Stomach smooth muscle (tissue), 2 donors: ENCODE results near the gene PAQR5.

Experiments used
- H3K27ac ChIP-seq: one replicate; pipeline ENCODE4 v1.7.0; 2013; ENCODE audit warnings: mild to moderate bottlenecking, low read length, inconsistent platforms
- H3K27me3 ChIP-seq, 2 donors: one replicate each; pipeline ENCODE4 v1.7.0; 2013; ENCODE audit warnings: low read length in 2 of 2; ENCODE audit not compliant: insufficient read depth in 2 of 2, control insufficient read depth in 1 of 2
- H3K36me3 ChIP-seq, 2 donors: one replicate each; pipeline ENCODE4 v1.7.0; 2013; ENCODE audit warnings: low read length in 2 of 2; ENCODE audit not compliant: control insufficient read depth in 2 of 2, insufficient read depth in 2 of 2
- H3K4me1 ChIP-seq: one replicate; pipeline ENCODE4 v1.7.0; 2013; ENCODE audit warnings: low read length; ENCODE audit not compliant: control insufficient read depth, insufficient read depth
- H3K4me3 ChIP-seq, 2 donors: one replicate each; pipeline ENCODE4 v1.7.0; 2013; ENCODE audit warnings: low read length in 2 of 2
- H3K9ac ChIP-seq, 2 donors: one replicate each; pipeline ENCODE4 v1.7.0; 2013; ENCODE audit warnings: low read length in 2 of 2, mild to moderate bottlenecking in 1 of 2
- H3K9me3 ChIP-seq, 2 donors: one replicate each; pipeline ENCODE4 v1.7.0; 2013; ENCODE audit warnings: low read length in 2 of 2; ENCODE audit not compliant: control insufficient read depth in 2 of 2
- donor health status: healthy.
- donor health status: Pancreatic carcinoma.

Gene PAQR5

GRCh38 chr15:69316291-69316690 is 17.6 kb downstream of the PAQR5 start:
- H3K9me3 ChIP-seq = no peaks in the 10 kb centered on the region
- no peak overlapping the region for H3K9ac ChIP-seq
- no peak overlapping the region for H3K27ac ChIP-seq

GRCh38 chr15:69317392-69317841 is 18.7 kb downstream of the PAQR5 start:
- H3K27ac ChIP-seq = no peak overlapping the region
- no peaks in the 10 kb centered on the region for H3K9me3 ChIP-seq
- H3K36me3 ChIP-seq = no peaks in the 10 kb centered on the region
- H3K4me3 ChIP-seq = no peak overlapping the region
- H3K9ac ChIP-seq = no peak overlapping the region
- H3K27me3 ChIP-seq = peaks cover 0 to 6% of the 10 kb centered on the region in 2 donors
- H3K4me1 ChIP-seq = peaks cover 3% of the 10 kb centered on the region

More at GRCh38 chr15:69316291-69316690, 17.6 kb downstream of the PAQR5 start:
- peaks cover 0 to 6% of the 10 kb centered on the region in 2 donors for H3K27me3 ChIP-seq
- H3K36me3 ChIP-seq = no peaks in the 10 kb centered on the region
- H3K4me3 ChIP-seq = no peak overlapping the region
- peaks cover 3% of the 10 kb centered on the region for H3K4me1 ChIP-seq

GRCh38 chr15:69318033-69318432 is 19.3 kb downstream of the PAQR5 start:
- no peak overlapping the region for H3K9ac ChIP-seq
- H3K36me3 ChIP-seq = no peaks in the 10 kb centered on the region
- H3K4me1 ChIP-seq = peaks cover 3% of the 10 kb centered on the region
- no peak overlapping the region for H3K4me3 ChIP-seq
- H3K27ac ChIP-seq = no peak overlapping the region
- H3K27me3 ChIP-seq = peaks cover 0 to 4% of the 10 kb centered on the region in 2 donors
- H3K9me3 ChIP-seq = no peaks in the 10 kb centered on the region

DNA sequence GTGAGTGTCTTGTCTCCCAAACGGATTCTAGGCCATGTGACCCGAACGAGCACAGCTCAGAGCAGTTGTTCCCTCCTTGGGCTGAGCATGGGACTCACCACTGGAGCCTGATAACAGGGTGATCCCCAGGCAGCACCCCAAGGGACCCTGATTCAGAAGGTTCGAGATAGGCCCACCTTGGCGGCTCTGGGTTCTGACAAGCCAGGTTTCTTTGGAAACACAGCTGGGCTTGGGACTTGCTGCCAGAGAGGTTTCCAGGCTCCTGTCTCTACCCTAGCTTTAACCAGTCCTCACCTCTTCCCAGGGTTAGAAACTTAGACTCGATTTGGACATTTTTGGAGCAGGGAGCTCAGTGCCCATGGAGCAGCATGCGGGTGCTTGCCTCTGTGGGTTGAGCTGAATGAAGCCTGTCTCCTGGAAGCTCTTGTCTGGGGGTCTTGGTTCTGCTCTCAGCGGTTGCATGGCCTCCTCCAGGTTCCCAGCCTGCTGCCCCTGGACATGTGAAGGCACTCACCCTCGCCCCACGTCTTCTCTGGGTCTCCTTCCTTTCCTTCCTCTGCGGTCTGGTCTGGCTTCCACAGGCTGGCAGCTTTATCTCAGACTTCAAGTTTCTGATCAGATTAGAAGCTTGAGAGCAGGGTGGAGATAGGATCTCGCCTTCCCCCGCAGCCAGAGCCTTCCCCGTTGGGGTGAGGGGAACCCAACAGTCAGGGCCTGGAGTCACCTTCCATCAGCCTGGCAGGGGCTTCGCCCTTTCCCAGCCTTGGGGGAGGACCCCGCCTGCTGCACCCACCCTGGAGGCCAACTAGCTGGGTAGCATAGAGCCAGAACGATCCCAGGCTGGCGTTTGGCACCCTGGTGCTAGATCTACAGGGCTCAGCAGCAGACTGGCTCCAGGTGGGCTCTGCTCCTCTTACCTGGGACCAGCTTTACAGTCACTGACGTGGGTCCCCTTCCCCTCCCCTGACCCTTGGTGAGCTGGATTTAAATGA is 21.0 kb downstream of the PAQR5 start:
- no peak overlapping the region for H3K9ac ChIP-seq
- H3K4me3 ChIP-seq = no peak overlapping the region
- H3K27ac ChIP-seq = no peak overlapping the region
- peaks cover 2% of the 10 kb centered on the region for H3K4me1 ChIP-seq
- H3K9me3 ChIP-seq = no peaks in the 10 kb centered on the region
- H3K27me3 ChIP-seq = peaks cover 0 to 4% of the 10 kb centered on the region in 2 donors
- H3K36me3 ChIP-seq = no peaks in the 10 kb centered on the region

DNA sequence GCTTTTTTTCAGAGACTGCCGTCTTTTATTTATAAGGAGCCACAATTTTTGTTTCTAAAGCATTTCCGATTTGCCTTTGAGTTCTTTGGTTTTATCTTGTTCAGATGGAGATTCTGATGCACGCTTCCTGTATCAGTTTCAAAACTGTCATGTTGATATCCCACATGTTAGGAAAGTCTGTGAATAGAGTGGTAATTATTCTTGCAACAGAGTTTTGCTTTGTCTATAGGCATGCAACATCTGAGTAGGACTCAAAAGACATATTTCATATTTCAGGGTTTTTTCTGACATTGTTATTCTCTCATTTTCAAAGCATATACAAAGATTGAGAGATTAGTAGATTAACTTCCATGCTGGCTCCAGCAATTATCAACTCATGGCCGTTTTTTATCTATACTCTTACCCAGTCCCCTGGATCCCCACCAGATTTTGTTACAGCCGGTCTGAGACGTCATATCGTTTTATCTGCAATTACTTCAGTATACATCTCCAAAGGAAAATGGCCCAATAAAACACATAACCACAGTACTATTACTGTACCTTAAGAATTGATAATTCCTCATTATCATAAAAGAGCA is 22.4 kb downstream of the PAQR5 start:
- Histone ChIP-seq H3K9me3 (no peaks in the 10 kb centered on the region), H3K4me3 (no peak overlapping the region), H3K27me3 (peaks cover 0 to 4% of the 10 kb centered on the region in 2 donors), H3K9ac (no peak overlapping the region), H3K4me1 (peaks cover 2% of the 10 kb centered on the region), H3K27ac (no peak overlapping the region), H3K36me3 (no peaks in the 10 kb centered on the region)

- no peaks in the 10 kb centered on the region for H3K36me3 ChIP-seq
- H3K9me3 ChIP-seq = no peaks in the 10 kb centered on the region
- H3K9ac ChIP-seq = no peak overlapping the region
- no peaks in the 10 kb centered on the region for H3K27me3 ChIP-seq
- peaks cover 2% of the 10 kb centered on the region for H3K4me1 ChIP-seq
- no peak overlapping the region for H3K27ac ChIP-seq
- H3K4me3 ChIP-seq = no peak overlapping the region
These were observed 25.2 kb downstream of the PAQR5 start for GRCh38 chr15:69323893-69324430.

- H3K36me3 ChIP-seq = no peaks in the 10 kb centered on the region
- H3K27me3 ChIP-seq = no peaks in the 10 kb centered on the region
- H3K4me3 ChIP-seq = no peak overlapping the region
- H3K9me3 ChIP-seq = no peaks in the 10 kb centered on the region
- H3K4me1 ChIP-seq = peaks cover 2% of the 10 kb centered on the region
- H3K9ac ChIP-seq = no peak overlapping the region
- H3K27ac ChIP-seq = no peak overlapping the region
These were observed 25.9 kb downstream of the PAQR5 start for GRCh38 chr15:69324565-69324964.

DNA sequence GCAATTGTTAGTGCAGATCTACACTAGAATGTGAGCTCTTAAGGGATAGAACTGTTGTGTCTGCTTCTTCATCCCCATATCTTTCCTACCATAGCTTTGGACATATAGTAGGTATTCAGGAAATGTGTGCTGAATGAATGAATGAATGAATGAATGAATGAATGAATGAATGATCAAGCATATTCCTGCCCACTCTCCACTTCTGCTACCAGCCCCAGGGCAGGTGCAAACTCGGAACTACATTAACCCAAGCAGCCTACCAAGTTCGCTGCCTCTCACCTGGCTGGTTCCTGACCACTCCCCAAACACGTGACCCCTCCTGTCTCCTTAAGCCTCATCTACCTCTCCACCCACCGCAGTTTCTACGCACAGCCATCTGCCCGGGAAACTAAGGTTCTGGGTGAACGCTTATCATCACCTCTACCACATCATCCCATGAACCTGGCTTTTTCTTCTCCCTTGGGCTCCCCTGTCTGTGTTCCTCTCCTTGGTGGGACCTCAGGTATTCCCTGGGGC is 26.8 kb downstream of the PAQR5 start:
- H3K27ac ChIP-seq = no peak overlapping the region
- H3K9ac ChIP-seq = no peak overlapping the region
- H3K27me3 ChIP-seq = no peaks in the 10 kb centered on the region
- H3K4me3 ChIP-seq = no peak overlapping the region
- H3K36me3 ChIP-seq = no peaks in the 10 kb centered on the region
- peaks cover 2% of the 10 kb centered on the region for H3K4me1 ChIP-seq
- H3K9me3 ChIP-seq = no peaks in the 10 kb centered on the region

- H3K27ac ChIP-seq = no peak overlapping the region
- H3K36me3 ChIP-seq = no peaks in the 10 kb centered on the region
- no peaks in the 10 kb centered on the region for H3K9me3 ChIP-seq
- peaks cover 0 to 5% of the 10 kb centered on the region in 2 donors for H3K27me3 ChIP-seq
- H3K4me1 ChIP-seq = peaks cover 2% of the 10 kb centered on the region
- no peak overlapping the region for H3K4me3 ChIP-seq
- no peak overlapping the region for H3K9ac ChIP-seq
These were observed 29.4 kb downstream of the PAQR5 start for GRCh38 chr15:69328080-69328479.

- Histone ChIP-seq H3K27me3 (peaks cover 0 to 5% of the 10 kb centered on the region in 2 donors), H3K9me3 (no peaks in the 10 kb centered on the region), H3K27ac (no peak overlapping the region), H3K4me1 (peaks cover 2% of the 10 kb centered on the region), H3K9ac (no peak overlapping the region), H3K4me3 (no peak overlapping the region), H3K36me3 (no peaks in the 10 kb centered on the region)
These were observed 30.0 kb downstream of the PAQR5 start for GRCh38 chr15:69328739-69329138.
